IPS-NIHi7 (cell line): ENCODE measurements around the gene PRMT1.
"Not testable (repeated sequence)": the region's sequence is repeated elsewhere in the genome, so short reads cannot be mapped to it uniquely, and the experiment has no call there.

ENCODE experiments used
- DNase-seq: peaks from one replicate; pipeline ENCODE4 v3.0.0; 2012; ENCODE audit warnings: mixed read lengths; ENCODE audit errors: extremely low spot score

Gene PRMT1

GRCh38 chr19:49677231-49677900 is at the start of gene PRMT1:
TSS of gene PRMT1 (plus strand) at chr19:49677271. CDS start at chr19:49677281, 10 bp downstream.
- DNase-seq: no peak

GRCh38 chr19:49629659-49630058 is 47.4 kb upstream of the PRMT1 start:
- no peak for DNase-seq

- no peak for DNase-seq
Measured at GRCh38 chr19:49631014-49631588, 46.0 kb upstream of the PRMT1 start.

GRCh38 chr19:49631610-49632192 is 45.4 kb upstream of the PRMT1 start:
- no peak for DNase-seq

- DNase-seq: no peak
Measured at GRCh38 chr19:49632576-49632975, 44.5 kb upstream of the PRMT1 start.

- DNase-seq: not testable (repeated sequence)
Measured at GRCh38 chr19:49633273-49633672, 43.8 kb upstream of the PRMT1 start.

- DNase-seq: no peak
Measured at GRCh38 chr19:49635530-49636232, 41.4 kb upstream of the PRMT1 start.

- DNase-seq: no peak
Measured at GRCh38 chr19:49636233-49636932, 40.7 kb upstream of the PRMT1 start.

- DNase-seq: peak; percentile 69
Measured at GRCh38 chr19:49637821-49638738, 39.0 kb upstream of the PRMT1 start.

GRCh38 chr19:49639401-49640112 is 37.5 kb upstream of the PRMT1 start:
- DNase-seq: no peak

GRCh38 chr19:49640113-49640898 is 36.8 kb upstream of the PRMT1 start, which contains the start of gene RRAS:
TSS of gene RRAS (minus strand) at chr19:49640143. CDS start at chr19:49640098, 45 bp downstream.
- DNase-seq: peak; percentile 96

GRCh38 chr19:49641688-49642491 is 35.2 kb upstream of the PRMT1 start, which contains the start of gene SCAF1:
TSS of gene SCAF1 (plus strand) at chr19:49642209. CDS start at chr19:49645027, 2,818 bp downstream.
- DNase-seq: peak; percentile 95

- DNase-seq: no peak
Measured at GRCh38 chr19:49642492-49643035, 34.5 kb upstream of the PRMT1 start.

- no peak for DNase-seq
Measured at GRCh38 chr19:49643466-49643865, 33.6 kb upstream of the PRMT1 start.

- no peak for DNase-seq
Measured at GRCh38 chr19:49645592-49645991, 31.5 kb upstream of the PRMT1 start.

GRCh38 chr19:49645995-49646394 is 31.1 kb upstream of the PRMT1 start:
- DNase-seq: no peak

GRCh38 chr19:49646586-49646985 is 30.5 kb upstream of the PRMT1 start:
- no peak for DNase-seq
